ENCODE data around the gene WSB1. TPM values are rescaled to one million over a fixed set of nuclear protein-coding genes. Genes with fewer than 3 reads are reported as not detected.

WSB1 gene
- 308 and 378 TPM in 2 replicates for total RNA-seq

GRCh38 chr17:27293898-27294688 is at the start of gene WSB1:
TSS of gene WSB1 (plus strand) at chr17:27294114. CDS start at chr17:27294396, 282 bp downstream.

Other genes with a start within 250 kb of the WSB1 start
- gene KSR1, start 162.3 kb downstream of the WSB1 start, total RNA-seq: 88.2 and 89.3 TPM in 2 replicates